IMR-90 (cell line): ENCODE results near the gene BAZ2B. TPM values are rescaled to one million over a fixed set of nuclear protein-coding genes. Genes with fewer than 3 reads are reported as not detected.

Experiments
- ATAC-seq: fragments of 200-7000 bp; cut with Tn5 transposase; 2 replicates; pipeline ENCODE4 v1.9.1; 2020; ENCODE audit warnings: low read depth, mild to moderate bottlenecking, moderate library complexity
- BruUV-seq: library from RNA; stranded (reverse); fragments of 400-500 nt; replicated peaks from 2 replicates; lab custom pipeline; 2021; lab: Mats Ljungman, UMichigan
- CTCF ChIA-PET: fragments of 300-600 bp; formaldehyde crosslinking; extraction: SDS; loops from one replicate; lab custom pipeline; 2021; ENCODE audit warnings: antibody characterized with exemption; lab: Yijun Ruan, JAX
- POLR2A ChIA-PET: fragments of 300-600 bp; sonication (Branson Sonifier 250); formaldehyde crosslinking; loops from one replicate; lab custom pipeline; 2022; ENCODE audit warnings: antibody characterized with exemption; ENCODE audit not compliant: unreplicated experiment; lab: Charles Lee
- DNase-seq: peaks from one replicate; pipeline ENCODE4 v3.0.0; 2013
- H2AFZ ChIP-seq: replicated peaks from 2 replicates; pipeline ENCODE3; 2013; ENCODE audit warnings: low read length, mild to moderate bottlenecking; ENCODE audit not compliant: poor library complexity
- H2AK5ac ChIP-seq: 2 replicates; pipeline ENCODE4 v1.6.1; 2013; ENCODE audit warnings: low read depth, low read length, inconsistent platforms
- H2AK9ac ChIP-seq: replicated peaks from 2 replicates; pipeline ENCODE3; 2013; ENCODE audit warnings: mild to moderate bottlenecking, low read depth, low read length, moderate library complexity; ENCODE audit not compliant: poor library complexity
- H2BK120ac ChIP-seq: 2 replicates; pipeline ENCODE4 v1.6.1; 2013; ENCODE audit warnings: low read depth, low read length, inconsistent platforms
- H2BK15ac ChIP-seq: 3 replicates; pipeline ENCODE4 v1.6.1; 2013; ENCODE audit warnings: low read depth, low read length, inconsistent platforms
- H2BK20ac ChIP-seq: 2 replicates; pipeline ENCODE4 v1.6.1; 2013; ENCODE audit warnings: low read depth, mild to moderate bottlenecking, inconsistent platforms, low read length, moderate library complexity
- H2BK5ac ChIP-seq: 2 replicates; pipeline ENCODE4 v1.6.1; 2013; ENCODE audit warnings: mild to moderate bottlenecking, low read depth, low read length, inconsistent platforms; ENCODE audit not compliant: poor library complexity, severe bottlenecking
- H3K14ac ChIP-seq: replicated peaks from 2 replicates; pipeline ENCODE4 v1.6.1; 2013; ENCODE audit warnings: low read depth, low read length, inconsistent platforms
- H3K18ac ChIP-seq: 2 replicates; pipeline ENCODE4 v1.6.1; 2013; ENCODE audit warnings: low read depth, low read length, control low read depth
- H3K23ac ChIP-seq: 2 replicates; pipeline ENCODE4 v1.6.1; 2013; ENCODE audit warnings: low read depth, low read length, inconsistent platforms
- H3K27ac ChIP-seq: 2 replicates; pipeline ENCODE4 v1.5.1; 2013; ENCODE audit warnings: mild to moderate bottlenecking, control low read depth, low read length; ENCODE audit not compliant: insufficient read depth
- H3K27me3 ChIP-seq: 2 replicates; pipeline ENCODE4 v1.6.1; 2013; ENCODE audit warnings: low read length; ENCODE audit not compliant: control insufficient read depth, insufficient read depth
- H3K36me3 ChIP-seq: 2 replicates; pipeline ENCODE4 v1.6.1; 2013; ENCODE audit warnings: low read length, mixed read lengths; ENCODE audit not compliant: control insufficient read depth, insufficient read depth
- H3K4ac ChIP-seq: 2 replicates; pipeline ENCODE4 v1.6.1; 2013; ENCODE audit warnings: low read depth, low read length, inconsistent platforms
- H3K4me1 ChIP-seq: 2 replicates; pipeline ENCODE4 v1.6.1; 2013; ENCODE audit warnings: low read length, mixed read lengths; ENCODE audit not compliant: control insufficient read depth, insufficient read depth
- H3K4me2 ChIP-seq: 2 replicates; pipeline ENCODE4 v1.6.1; 2013; ENCODE audit warnings: low read depth, mild to moderate bottlenecking, control low read depth, low read length, moderate library complexity
- H3K4me3 ChIP-seq: 2 replicates; pipeline ENCODE4 v1.5.1; 2013; ENCODE audit warnings: low read depth, mild to moderate bottlenecking, control low read depth, low read length, moderate library complexity; ENCODE audit not compliant: insufficient read depth
- H3K56ac ChIP-seq: 2 replicates; pipeline ENCODE4 v1.6.1; 2013; ENCODE audit warnings: low read length, inconsistent platforms; ENCODE audit not compliant: insufficient read depth; ENCODE audit errors: extremely low read depth
- H3K79me1 ChIP-seq, 2 experiments: 2 replicates each; pipeline ENCODE4 v1.6.1; 2013; ENCODE audit warnings: low read length in 2 of 2, inconsistent platforms in 1 of 2, low read depth in 1 of 2
- H3K9ac ChIP-seq: 2 replicates; pipeline ENCODE4 v1.6.1; 2013; ENCODE audit warnings: low read depth, low read length, control low read depth
- H3K9me1 ChIP-seq: 2 replicates; pipeline ENCODE4 v1.6.1; 2013; ENCODE audit warnings: low read length, inconsistent platforms; ENCODE audit not compliant: insufficient read depth
- H3K9me3 ChIP-seq: 2 replicates; pipeline ENCODE4 v1.6.1; 2013; ENCODE audit warnings: low read length; ENCODE audit not compliant: control insufficient read depth, insufficient read depth
- H4K20me1 ChIP-seq: 2 replicates; pipeline ENCODE4 v1.6.1; 2013; ENCODE audit warnings: low read length, inconsistent platforms; ENCODE audit not compliant: insufficient read depth
- H4K5ac ChIP-seq: 2 replicates; pipeline ENCODE4 v1.6.1; 2013; ENCODE audit warnings: mild to moderate bottlenecking, low read depth, low read length, control low read depth
- H4K8ac ChIP-seq, 2 experiments: 2 replicates each; pipeline ENCODE4 v1.6.1; 2013; ENCODE audit warnings: low read depth in 2 of 2, low read length in 2 of 2, control low read depth in 1 of 2, inconsistent platforms in 1 of 2
- H4K91ac ChIP-seq: 2 replicates; pipeline ENCODE4 v1.6.1; 2013; ENCODE audit warnings: low read depth, low read length, inconsistent platforms; ENCODE audit not compliant: insufficient read depth
- MAZ ChIP-seq: IDR thresholded peaks from 2 replicates; pipeline ENCODE4 v1.6.1; 2012; ENCODE audit warnings: low read depth, mild to moderate bottlenecking, low read length, improper control_type of control experiment, moderate library complexity, borderline replicate concordance
- MXI1 ChIP-seq: IDR thresholded peaks from 2 replicates; pipeline ENCODE4 v1.6.1; 2012; ENCODE audit warnings: low read depth, mild to moderate bottlenecking, low read length, moderate library complexity, borderline replicate concordance
- NFE2L2 ChIP-seq: fragments of 150-350 bp; IDR thresholded peaks from 2 replicates; pipeline ENCODE4 v1.6.1; 2016; ENCODE audit warnings: low read depth, mild to moderate bottlenecking, low read length
- RAD21 ChIP-seq: IDR thresholded peaks from 2 replicates; pipeline ENCODE4 v1.6.1; 2012; ENCODE audit warnings: low read length, improper control_type of control experiment
- RCOR1 ChIP-seq: IDR thresholded peaks from 2 replicates; pipeline ENCODE4 v1.6.1; 2012; ENCODE audit warnings: mild to moderate bottlenecking, low read length, improper control_type of control experiment; ENCODE audit not compliant: insufficient replicate concordance
- RFX5 ChIP-seq: IDR thresholded peaks from 2 replicates; pipeline ENCODE4 v1.8.0; 2012; ENCODE audit warnings: low read depth, mild to moderate bottlenecking, low read length, moderate library complexity
- WGBS, 2 experiments: methylation state at CpG; one replicate each; pipeline versions ENCODE4 v1.1.5 to v1.1.7; 2013; ENCODE audit warnings: missing lambda C conversion rate in 2 of 2; ENCODE audit not compliant: insufficient read length in 1 of 2; ENCODE audit errors: extremely low coverage in 2 of 2; 5-methylcytosine and 5-hydroxymethylcytosine counted together
- dilution Hi-C: fragments of 300-500 bp; cut with HindIII; formaldehyde crosslinking; loops from one replicate; pipeline ENCODE4 v1.14.3; 2018; ENCODE audit warnings: low sequenced_read_pairs; ENCODE audit not compliant: unreplicated experiment
- in situ Hi-C: fragments of 300-500 bp; cut with MboI; formaldehyde crosslinking; loops from 3 replicates; pipeline ENCODE4 v1.14.3; 2019; ENCODE audit warnings: low sequenced_read_pairs, inconsistent platforms, mixed read lengths
- intact Hi-C: fragments of 100-400 bp; cut with micrococcal nuclease; formaldehyde crosslinking; loops from 2 replicates; pipeline ENCODE4 v1.10.0; 2022
- polyA plus RNA-seq, 3 experiments: library from polyadenylated mRNA; depleted of rRNA; stranded (reverse); fragments of >200 nt; gene quantifications; 2 replicates each; pipeline ENCODE4 v1.2.3, GENCODE V29; 2012; ENCODE audit warnings: low replicate concordance in 1 of 3
- total RNA-seq: library from RNA; depleted of rRNA; stranded (reverse); fragments of >200 nt; gene quantifications from 2 replicates; pipeline ENCODE4 v1.2.3, GENCODE V29; 2012
- TF ChIP-seq, protein P1 (sequence below): fragments of 150-350 bp; IDR thresholded peaks from 2 replicates; pipeline ENCODE4 v1.6.1; 2017; ENCODE audit warnings: mild to moderate bottlenecking, antibody characterized with exemption, low read length, low read depth
- TF ChIP-seq, protein P2 (sequence below): fragments of 150-350 bp; IDR thresholded peaks from 2 replicates; pipeline ENCODE4 v1.6.1; 2016; ENCODE audit warnings: low read depth, mild to moderate bottlenecking, low read length, moderate library complexity, borderline replicate concordance
- TF ChIP-seq, protein P3 (sequence below): conservative IDR thresholded peaks from 2 replicates; pipeline ENCODE4 v1.5.1; 2012; ENCODE audit warnings: mild to moderate bottlenecking, low read depth, low read length, improper control_type of control experiment

The BAZ2B gene
- total and polyA plus RNA-seq, 2 of the 4 experiments (the other 2 are of a cell fraction), result 8.9 to 42.1 TPM

DNA sequence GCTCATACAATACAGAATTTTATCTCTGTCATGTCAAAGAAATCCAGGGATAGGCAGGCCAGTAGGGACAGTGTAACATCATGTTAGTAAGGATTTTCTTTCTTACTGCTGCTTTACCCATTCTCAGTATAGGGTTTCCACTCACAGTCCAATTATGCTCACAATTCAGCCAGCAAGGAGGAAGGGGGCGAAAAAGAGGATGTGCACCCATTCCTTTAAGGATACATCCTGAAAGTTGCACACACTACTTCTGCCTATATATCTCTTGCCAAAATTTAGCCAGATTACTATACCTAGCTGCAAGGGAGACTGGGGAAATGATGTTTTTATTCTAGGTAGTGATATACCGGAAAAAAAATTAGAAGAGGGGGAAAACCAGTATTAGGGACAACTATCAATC, 66.1 kb downstream of the BAZ2B start:
- H3K9me1 ChIP-seq, result 0 out of 2 replicates have a peak, but pooled peaks cover 5% of the 10 kb centered on the region
- H3K23ac ChIP-seq, result no peak overlapping the region
- no peaks in the 10 kb centered on the region for H3K9me3 ChIP-seq
- H4K8ac ChIP-seq, result no peak overlapping the region
- H3K9ac ChIP-seq, result no peak overlapping the region
- peaks cover 0 to 5% of the 10 kb centered on the region in 2 experiments; a peak in 3 of 4 replicates for H3K79me1 ChIP-seq
- no peak overlapping the region for H2BK20ac ChIP-seq
- no peak overlapping the region for H3K18ac ChIP-seq
- H3K27me3 ChIP-seq, result no peaks in the 10 kb centered on the region
- H2AFZ ChIP-seq, result no peak overlapping the region
- H3K4me3 ChIP-seq, result no peak overlapping the region
- H2AK9ac ChIP-seq, result no peak overlapping the region
- ChIA-PET POLR2A (no interaction called here), CTCF (no interaction called here)
- H3K4me1 ChIP-seq, result peaks cover 2% of the 10 kb centered on the region; the same call in 1 of the 2 replicates
- no peak overlapping the region for H3K27ac ChIP-seq
- no peak overlapping the region for H2BK120ac ChIP-seq
- no peaks in the 10 kb centered on the region for H4K20me1 ChIP-seq
- BruUV-seq, result no TSS peak
- no peak overlapping the region for H2BK15ac ChIP-seq
- H3K56ac ChIP-seq, result no peak overlapping the region
- no peak overlapping the region for H3K4ac ChIP-seq
- no peak overlapping the region for H3K4me2 ChIP-seq
- no peak for DNase-seq
- 0 out of 2 replicates have a peak, but pooled peaks cover 3% of the 10 kb centered on the region for H3K36me3 ChIP-seq
- intact Hi-C loops (no loop called here), in situ Hi-C loops (no loop called here), dilution Hi-C loops (no loop called here)
- ATAC-seq, result no peak
- H4K91ac ChIP-seq, result no peak overlapping the region
- no peak overlapping the region for H3K14ac ChIP-seq
- no CpG with 5 or more reads among the region's 2 CpGs for WGBS, 2 experiments
- H4K5ac ChIP-seq, result no peak overlapping the region
- TF ChIP-seq NFE2L2 (no peak), MXI1 (no peak), RCOR1 (no peak), RAD21 (no peak), RFX5 (no peak), MAZ (no peak)
- TF ChIP-seq, protein P1, sequence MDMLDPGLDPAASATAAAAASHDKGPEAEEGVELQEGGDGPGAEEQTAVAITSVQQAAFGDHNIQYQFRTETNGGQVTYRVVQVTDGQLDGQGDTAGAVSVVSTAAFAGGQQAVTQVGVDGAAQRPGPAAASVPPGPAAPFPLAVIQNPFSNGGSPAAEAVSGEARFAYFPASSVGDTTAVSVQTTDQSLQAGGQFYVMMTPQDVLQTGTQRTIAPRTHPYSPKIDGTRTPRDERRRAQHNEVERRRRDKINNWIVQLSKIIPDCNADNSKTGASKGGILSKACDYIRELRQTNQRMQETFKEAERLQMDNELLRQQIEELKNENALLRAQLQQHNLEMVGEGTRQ, result no peak
- TF ChIP-seq, protein P2, sequence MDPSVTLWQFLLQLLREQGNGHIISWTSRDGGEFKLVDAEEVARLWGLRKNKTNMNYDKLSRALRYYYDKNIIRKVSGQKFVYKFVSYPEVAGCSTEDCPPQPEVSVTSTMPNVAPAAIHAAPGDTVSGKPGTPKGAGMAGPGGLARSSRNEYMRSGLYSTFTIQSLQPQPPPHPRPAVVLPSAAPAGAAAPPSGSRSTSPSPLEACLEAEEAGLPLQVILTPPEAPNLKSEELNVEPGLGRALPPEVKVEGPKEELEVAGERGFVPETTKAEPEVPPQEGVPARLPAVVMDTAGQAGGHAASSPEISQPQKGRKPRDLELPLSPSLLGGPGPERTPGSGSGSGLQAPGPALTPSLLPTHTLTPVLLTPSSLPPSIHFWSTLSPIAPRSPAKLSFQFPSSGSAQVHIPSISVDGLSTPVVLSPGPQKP, result no peak
- TF ChIP-seq, protein P3, sequence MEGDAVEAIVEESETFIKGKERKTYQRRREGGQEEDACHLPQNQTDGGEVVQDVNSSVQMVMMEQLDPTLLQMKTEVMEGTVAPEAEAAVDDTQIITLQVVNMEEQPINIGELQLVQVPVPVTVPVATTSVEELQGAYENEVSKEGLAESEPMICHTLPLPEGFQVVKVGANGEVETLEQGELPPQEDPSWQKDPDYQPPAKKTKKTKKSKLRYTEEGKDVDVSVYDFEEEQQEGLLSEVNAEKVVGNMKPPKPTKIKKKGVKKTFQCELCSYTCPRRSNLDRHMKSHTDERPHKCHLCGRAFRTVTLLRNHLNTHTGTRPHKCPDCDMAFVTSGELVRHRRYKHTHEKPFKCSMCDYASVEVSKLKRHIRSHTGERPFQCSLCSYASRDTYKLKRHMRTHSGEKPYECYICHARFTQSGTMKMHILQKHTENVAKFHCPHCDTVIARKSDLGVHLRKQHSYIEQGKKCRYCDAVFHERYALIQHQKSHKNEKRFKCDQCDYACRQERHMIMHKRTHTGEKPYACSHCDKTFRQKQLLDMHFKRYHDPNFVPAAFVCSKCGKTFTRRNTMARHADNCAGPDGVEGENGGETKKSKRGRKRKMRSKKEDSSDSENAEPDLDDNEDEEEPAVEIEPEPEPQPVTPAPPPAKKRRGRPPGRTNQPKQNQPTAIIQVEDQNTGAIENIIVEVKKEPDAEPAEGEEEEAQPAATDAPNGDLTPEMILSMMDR, result no peak
- no peak overlapping the region for H2BK5ac ChIP-seq
- no peak overlapping the region for H2AK5ac ChIP-seq
